H1 (cell line): ENCODE results near the gene FAAH2. TPM values are rescaled to one million over a fixed set of nuclear protein-coding genes. Genes with fewer than 3 reads are reported as not detected.

Source experiments
- CTCF ChIA-PET: fragments of 300-600 bp; sonication (Branson Sonifier 250); formaldehyde crosslinking; loops from one replicate; lab custom pipeline; 2021; ENCODE audit not compliant: partially characterized antibody; lab: Charles Lee
- POLR2A ChIA-PET: fragments of 300-600 bp; sonication (Branson Sonifier 250); formaldehyde crosslinking; loops from one replicate; lab custom pipeline; 2021; ENCODE audit warnings: inconsistent platforms; ENCODE audit not compliant: partially characterized antibody; lab: Charles Lee
- DNase-seq, 2 experiments: peaks; one replicate each; pipeline versions ENCODE4 v3.0.0 to v3.0.0-alpha.2; 2010 to 2022; ENCODE audit warnings: low spot score in 2 of 2, low read depth in 1 of 2, mixed read lengths in 1 of 2
- FAIRE-seq: peaks from 2 replicates; lab custom pipeline; 2011; peaks lifted over from hg19 to GRCh38; lab: Jason Lieb, UNC
- H2AFZ ChIP-seq: 2 replicates; pipeline ENCODE4 v1.8.1; 2012; ENCODE audit warnings: low read length, inconsistent platforms
- H2AK5ac ChIP-seq: 2 replicates; pipeline ENCODE4 v1.6.1; 2013; ENCODE audit warnings: low read depth, low read length
- H2BK120ac ChIP-seq: replicated peaks from 2 replicates; pipeline ENCODE3; 2013; ENCODE audit warnings: low read depth, low read length, inconsistent platforms
- H2BK12ac ChIP-seq: 2 replicates; pipeline ENCODE4 v1.6.1; 2013; ENCODE audit warnings: low read depth, low read length
- H2BK15ac ChIP-seq: 2 replicates; pipeline ENCODE4 v1.6.1; 2013; ENCODE audit warnings: low read length
- H2BK20ac ChIP-seq: 2 replicates; pipeline ENCODE4 v1.6.1; 2013; ENCODE audit warnings: low read length
- H2BK5ac ChIP-seq: 2 replicates; pipeline ENCODE4 v1.6.1; 2013; ENCODE audit warnings: low read depth, low read length
- H3K14ac ChIP-seq: 2 replicates; pipeline ENCODE4 v1.6.1; 2013; ENCODE audit warnings: inconsistent platforms; ENCODE audit not compliant: insufficient read length
- H3K18ac ChIP-seq: 2 replicates; pipeline ENCODE4 v1.6.1; 2013; ENCODE audit warnings: low read length; ENCODE audit errors: extremely low read depth
- H3K23ac ChIP-seq: 2 replicates; pipeline ENCODE4 v1.6.1; 2013; ENCODE audit warnings: inconsistent platforms; ENCODE audit not compliant: insufficient read length
- H3K23me2 ChIP-seq: 2 replicates; pipeline ENCODE4 v1.6.1; 2013; ENCODE audit warnings: low read depth, low read length
- H3K27ac ChIP-seq: 2 replicates; pipeline ENCODE4 v1.6.1; 2011; ENCODE audit warnings: low read depth, low read length, inconsistent platforms
- H3K27me3 ChIP-seq, 4 experiments: replicated peaks in 1 of 4; 1 replicate in 1 of 4; 2 replicates in 3 of 4; pipeline versions ENCODE4 v1.6.1 to v1.8.1; 2011 to 2013; ENCODE audit warnings: low read length in 3 of 4, mild to moderate bottlenecking in 3 of 4, inconsistent platforms in 2 of 4, mixed read lengths in 2 of 4, moderate library complexity in 1 of 4; ENCODE audit not compliant: control insufficient read depth in 3 of 4, insufficient read depth in 3 of 4; ENCODE audit errors: extremely low read depth in 1 of 4
- H3K36me3 ChIP-seq, 4 experiments: 2 replicates each; pipeline versions ENCODE4 v1.6.1 to v1.8.1; 2011 to 2013; ENCODE audit warnings: mild to moderate bottlenecking in 4 of 4, low read length in 3 of 4, moderate library complexity in 2 of 4, control low read depth in 1 of 4, inconsistent platforms in 1 of 4; ENCODE audit not compliant: insufficient read depth in 4 of 4, control insufficient read depth in 2 of 4
- H3K4ac ChIP-seq: replicated peaks from 2 replicates; pipeline ENCODE3; 2013; ENCODE audit warnings: low read length, low read depth, mixed read lengths, inconsistent platforms; ENCODE audit not compliant: insufficient read length
- H3K4me1 ChIP-seq, 4 experiments: replicated peaks in 1 of 4; 1 replicate in 1 of 4; 2 replicates in 3 of 4; pipeline versions ENCODE4 v1.6.1 to v1.8.1; 2011 to 2013; ENCODE audit warnings: low read length in 3 of 4, inconsistent platforms in 2 of 4, mixed read lengths in 1 of 4; ENCODE audit not compliant: insufficient read depth in 4 of 4, control insufficient read depth in 3 of 4
- H3K4me2 ChIP-seq, 2 experiments: 2 replicates each; pipeline versions ENCODE4 v1.6.1 to v1.8.1; 2011 to 2013; ENCODE audit warnings: low read depth in 2 of 2, low read length in 2 of 2, control low read depth in 1 of 2, inconsistent platforms in 1 of 2, mild to moderate bottlenecking in 1 of 2; ENCODE audit not compliant: insufficient read depth in 1 of 2
- H3K4me3 ChIP-seq, 4 experiments: fragments of 200-600, 300-600 bp in 1 of 4; sonication (generic), shearing (Covaris generic), sonication (Bioruptor Twin) in 1 of 4; 2 replicates each; pipeline versions ENCODE4 v1.5.1 to v1.8.1; 2011 to 2016; ENCODE audit warnings: low read length in 4 of 4, low read depth in 3 of 4, control low read depth in 2 of 4, inconsistent platforms in 2 of 4, mild to moderate bottlenecking in 2 of 4, mixed read lengths in 1 of 4, moderate library complexity in 1 of 4; ENCODE audit not compliant: insufficient read depth in 2 of 4; ENCODE audit errors: extremely low read depth in 1 of 4
- H3K56ac ChIP-seq: replicated peaks from 2 replicates; pipeline ENCODE3; 2013; ENCODE audit warnings: low read depth, mild to moderate bottlenecking, mixed read lengths, low read length, inconsistent platforms; ENCODE audit not compliant: insufficient read length
- H3K79me1 ChIP-seq: 2 replicates; pipeline ENCODE4 v1.6.1; 2013; ENCODE audit warnings: low read depth, low read length, control low read depth
- H3K79me2 ChIP-seq, 2 experiments: 2 replicates each; pipeline versions ENCODE4 v1.6.1 to v1.8.1; 2012 to 2013; ENCODE audit warnings: low read length in 2 of 2, mild to moderate bottlenecking in 2 of 2, inconsistent platforms in 1 of 2; ENCODE audit not compliant: insufficient read depth in 2 of 2, control insufficient read depth in 1 of 2
- H3K9ac ChIP-seq, 4 experiments: replicated peaks in 1 of 4; 1 replicate in 1 of 4; 2 replicates in 3 of 4; pipeline versions ENCODE4 v1.6.1 to v1.8.1; 2011 to 2013; ENCODE audit warnings: low read depth in 3 of 4, low read length in 3 of 4, control low read depth in 2 of 4, mild to moderate bottlenecking in 2 of 4, moderate library complexity in 2 of 4, inconsistent platforms in 1 of 4; ENCODE audit errors: extremely low read depth in 1 of 4
- H3K9me3 ChIP-seq, 2 experiments: 2 replicates each; pipeline versions ENCODE4 v1.6.1 to v1.8.1; 2012 to 2013; ENCODE audit warnings: mild to moderate bottlenecking in 2 of 2, moderate library complexity in 2 of 2, control low read depth in 1 of 2, inconsistent platforms in 1 of 2, low read depth in 1 of 2, low read length in 1 of 2, mixed read lengths in 1 of 2; ENCODE audit not compliant: insufficient read depth in 2 of 2
- H4K20me1 ChIP-seq, 2 experiments: replicated peaks in 1 of 2; 2 replicates each; pipeline versions ENCODE3 to v1.8.1; 2011 to 2013; ENCODE audit warnings: inconsistent platforms in 2 of 2, low read length in 2 of 2, mild to moderate bottlenecking in 1 of 2; ENCODE audit not compliant: insufficient read depth in 2 of 2, control insufficient read depth in 1 of 2
- H4K5ac ChIP-seq: 2 replicates; pipeline ENCODE4 v1.6.1; 2013; ENCODE audit warnings: low read length, low read depth, mixed read lengths, inconsistent platforms; ENCODE audit not compliant: insufficient read length
- H4K8ac ChIP-seq: 2 replicates; pipeline ENCODE4 v1.8.0; 2013; ENCODE audit warnings: mild to moderate bottlenecking, moderate library complexity, low read length, inconsistent platforms; ENCODE audit not compliant: insufficient read depth; ENCODE audit errors: extremely low read depth
- H4K91ac ChIP-seq: replicated peaks from 2 replicates; pipeline ENCODE3; 2013; ENCODE audit warnings: low read length, mixed read lengths, inconsistent platforms; ENCODE audit not compliant: insufficient read length
- ASH2L ChIP-seq: fragments of 200-600, 300-600 bp; sonication (generic); IDR thresholded peaks from one replicate; pipeline ENCODE4 v1.7.1; 2017; ENCODE audit warnings: low read length
- ATF2 ChIP-seq: IDR thresholded peaks from 2 replicates; pipeline ENCODE4 v1.6.1; 2012; ENCODE audit warnings: low read length, inconsistent platforms
- BACH1 ChIP-seq: IDR thresholded peaks from 2 replicates; pipeline ENCODE4 v1.6.1; 2012; ENCODE audit warnings: low read length, improper control_type of control experiment
- CTBP2 ChIP-seq: IDR thresholded peaks from 2 replicates; pipeline ENCODE4 v1.7.0; 2011; ENCODE audit warnings: borderline replicate concordance, mild to moderate bottlenecking, moderate library complexity, mixed read lengths, low read length; ENCODE audit not compliant: insufficient read depth, insufficient read length
- EZH2 ChIP-seq: fragments of 200-600 bp; sonication (generic); IDR thresholded peaks from 2 replicates; pipeline ENCODE4 v1.7.1; 2012; ENCODE audit warnings: low read depth, mild to moderate bottlenecking, moderate library complexity, low read length, inconsistent platforms; ENCODE audit not compliant: severe bottlenecking
- MAFK ChIP-seq: IDR thresholded peaks from 2 replicates; pipeline ENCODE4 v1.6.1; 2012; ENCODE audit warnings: low read depth, mild to moderate bottlenecking, improper control_type of control experiment, low read length
- RAD21 ChIP-seq, 2 experiments: IDR thresholded peaks in 1 of 2; conservative IDR thresholded peaks in 1 of 2; 2 replicates each; pipeline ENCODE4 v1.6.1; 2011; ENCODE audit warnings: low read depth in 2 of 2, low read length in 2 of 2, improper control_type of control experiment in 1 of 2, inconsistent platforms in 1 of 2, mild to moderate bottlenecking in 1 of 2, moderate library complexity in 1 of 2
- RFX5 ChIP-seq: IDR thresholded peaks from 2 replicates; pipeline ENCODE4 v1.6.1; 2011; ENCODE audit warnings: low read depth, low read length, improper control_type of control experiment, borderline replicate concordance
- SIN3A ChIP-seq, 2 experiments: IDR thresholded peaks in 1 of 2; conservative IDR thresholded peaks in 1 of 2; 2 replicates each; pipeline ENCODE4 v1.6.1; 2011 to 2012; ENCODE audit warnings: low read length in 2 of 2, improper control_type of control experiment in 1 of 2, low read depth in 1 of 2, mild to moderate bottlenecking in 1 of 2
- SIRT6 ChIP-seq: IDR thresholded peaks from one replicate; pipeline ENCODE4 v1.7.1; 2012; ENCODE audit warnings: low read length, inconsistent platforms
- SP4 ChIP-seq: IDR thresholded peaks from 2 replicates; pipeline ENCODE4 v1.6.1; 2012; ENCODE audit warnings: low read length, inconsistent platforms
- TEAD4 ChIP-seq: IDR thresholded peaks from 2 replicates; pipeline ENCODE4 v1.6.1; 2012; ENCODE audit warnings: low read depth, low read length, inconsistent platforms, mixed read lengths
- ZNF274 ChIP-seq: IDR thresholded peaks from 2 replicates; pipeline ENCODE4 v1.7.0; 2012; ENCODE audit warnings: low read length, borderline replicate concordance; ENCODE audit errors: extremely low read depth
- whole genome bisulfite sequencing, 2 experiments: shearing (Covaris generic) in 1 of 2; methylation state at CpG; one replicate each; pipeline versions ENCODE4 v1.1.6 to v1.1.7; 2013 to 2015; ENCODE audit warnings: low lambda C conversion rate in 2 of 2, mixed read lengths in 2 of 2, inconsistent platforms in 1 of 2, low coverage in 1 of 2, missing lambda C conversion rate in 1 of 2; ENCODE audit not compliant: insufficient replicate concordance in 2 of 2, insufficient coverage in 1 of 2, insufficient read length in 1 of 2; ENCODE audit errors: extremely low coverage in 1 of 2, missing lambda C conversion rate in 1 of 2; 5-methylcytosine and 5-hydroxymethylcytosine counted together
- polyA plus RNA-seq, 7 experiments: library from polyadenylated mRNA; depleted of rRNA in 3 of 7; stranded (reverse) in 5 of 7; unstranded in 2 of 7; fragments of >200 nt in 5 of 7; fragments of 200-250 nt in 2 of 7; gene quantifications; 1 replicate in 5 of 7; 2 replicates in 1 of 7; 4 replicates in 1 of 7; pipeline versions ENCODE4 v1.2.1 to v1.2.3, GENCODE V29; 2011 to 2013; ENCODE audit warnings: missing spikeins in 2 of 7, mixed read lengths in 2 of 7
- total RNA-seq: library from RNA; stranded (reverse); fragmentation: NEBNext Ultra II Directional; extraction: Animal tissue kit (Norgen Biotek cat#: 25700); gene quantifications from 2 replicates; pipeline ENCODE4 v1.2.1, GENCODE V29; 2021

Gene FAAH2
- total and polyA plus RNA-seq, 2 of the 8 experiments (the other 6 are each of a cell fraction or from before 2014, with no cell fraction given) = 3.6 to 4.4 TPM

GRCh38 chrX:57285001-57285400 is 1.5 kb upstream of the FAAH2 start:
- no peak overlapping the region for H2AFZ ChIP-seq
- H4K5ac ChIP-seq = no peak overlapping the region
- no peak overlapping the region for H2BK120ac ChIP-seq
- H3K9me3 ChIP-seq = no peaks in the 10 kb centered on the region
- no peaks in the 10 kb centered on the region for H4K20me1 ChIP-seq
- ChIA-PET POLR2A (no interaction called here), CTCF (interaction anchor here (0.6 to 1.6 kb wide), 5 partner anchors 9 to 170 kb away, joined by 3 to 8 read pairs (median 3); no protein-coding TSS in a partner anchor)
- no peak overlapping the region for H2BK5ac ChIP-seq
- H3K79me2 ChIP-seq = no peaks in the 10 kb centered on the region
- H3K56ac ChIP-seq = no peak overlapping the region
- H3K9ac ChIP-seq = no peak overlapping the region
- no peak overlapping the region for H2BK15ac ChIP-seq
- no peak overlapping the region for H4K8ac ChIP-seq
- no peaks in the 10 kb centered on the region for H3K27me3 ChIP-seq
- no peak overlapping the region for H2AK5ac ChIP-seq
- H2BK12ac ChIP-seq = no peak overlapping the region
- no peak for FAIRE-seq
- H3K79me1 ChIP-seq = no peaks in the 10 kb centered on the region
- no peak for DNase-seq
- no peaks in the 10 kb centered on the region for H3K36me3 ChIP-seq
- no peak overlapping the region for H3K14ac ChIP-seq
- no peak overlapping the region for H3K23ac ChIP-seq
- H3K4ac ChIP-seq = no peak overlapping the region
- no peak overlapping the region for H2BK20ac ChIP-seq
- H3K27ac ChIP-seq = no peak overlapping the region
- WGBS, 2 experiments = 87 to 100% methylated on average over 1 to 3 of the region's 3 CpGs
- H3K4me2 ChIP-seq = no peak overlapping the region
- H3K4me3 ChIP-seq = no peak overlapping the region
- H3K23me2 ChIP-seq = 0 out of 2 replicates have a peak, but pooled peaks cover 2% of the 10 kb centered on the region
- no peak overlapping the region for H4K91ac ChIP-seq
- H3K4me1 ChIP-seq = no peaks in the 10 kb centered on the region
- no peak overlapping the region for H3K18ac ChIP-seq
- TF ChIP-seq BACH1 (no peak), TEAD4 (no peak), CTBP2 (no peak), RFX5 (no peak), MAFK (no peak), ZNF274 (no peak), SIN3A (conservative IDR thresholded peaks at IDR 0.05 in 1 of 2, IDR thresholded peaks at IDR 0.05 in 1 of 2; ENCODE audit: low read depth in 1 of 2, low read length in 2 of 2) (no peak), ATF2 (no peak), ASH2L (no peak), EZH2 (no peak), SP4 (no peak), SIRT6 (no peak), RAD21 (IDR thresholded peaks at IDR 0.05 in 1 of 2, conservative IDR thresholded peaks at IDR 0.05 in 1 of 2; ENCODE audit: low read depth in 2 of 2, low read length in 2 of 2) (no peak)
